GM12878 (cell line): ENCODE results near the gene C1QB. TPM values are rescaled to one million over a fixed set of nuclear protein-coding genes. Genes with fewer than 3 reads are reported as not detected.

Experiments used
- ATAC-seq: fragments of 200-7000 bp; cut with Tn5 transposase; 3 replicates; pipeline ENCODE4 v1.9.1; 2020; ENCODE audit warnings: mild to moderate bottlenecking, moderate library complexity
- BruUV-seq: library from RNA; stranded (reverse); fragments of 400-500 nt; replicated peaks from 2 replicates; lab custom pipeline; 2021; lab: Mats Ljungman, UMichigan
- CTCF ChIA-PET: fragments of 300-600 bp; sonication (Branson Sonifier 250); formaldehyde crosslinking; extraction: SDS; loops from one replicate; lab custom pipeline; 2021; ENCODE audit warnings: inconsistent platforms; lab: Yijun Ruan, JAX
- POLR2A ChIA-PET: fragments of 350-600 bp; formaldehyde crosslinking; extraction: SDS; loops from one replicate; lab custom pipeline; 2021; ENCODE audit warnings: inconsistent platforms; lab: Charles Lee
- RAD21 ChIA-PET: fragments of 300-600 bp; sonication (Branson Sonifier 250); formaldehyde crosslinking; loops from one replicate; lab custom pipeline; 2023; ENCODE audit warnings: antibody characterized with exemption; ENCODE audit not compliant: unreplicated experiment; lab: Charles Lee
- SMC1A ChIA-PET: fragments of 300-600 bp; sonication (Branson Sonifier 250); formaldehyde crosslinking; loops from one replicate; lab custom pipeline; 2023; ENCODE audit not compliant: unreplicated experiment, uncharacterized antibody; lab: Charles Lee
- DNase-seq: peaks from one replicate; pipeline ENCODE4 v3.0.0-alpha.2; 2011; ENCODE audit warnings: low read depth, low spot score
- FAIRE-seq: peaks from 3 replicates; lab custom pipeline; 2011; peaks lifted over from hg19 to GRCh38; lab: Jason Lieb, UNC
- H2AFZ ChIP-seq: 2 replicates; pipeline ENCODE4 v1.6.0; 2011; ENCODE audit warnings: low read depth, low read length, control low read depth; ENCODE audit not compliant: control insufficient read depth
- H3K27ac ChIP-seq: 2 replicates; pipeline ENCODE4 v1.5.1; 2011; ENCODE audit warnings: control low read depth; ENCODE audit not compliant: control insufficient read depth, insufficient read depth
- H3K27me3 ChIP-seq, 2 experiments: replicated peaks in 1 of 2; 2 replicates each; pipeline versions ENCODE4 v1.6.0 to v1.6.1; 2011; ENCODE audit warnings: low read length in 1 of 2; ENCODE audit not compliant: control insufficient read depth in 2 of 2, insufficient read depth in 2 of 2
- H3K36me3 ChIP-seq, 2 experiments: 2 replicates each; pipeline ENCODE4 v1.5.1; 2011; ENCODE audit warnings: low read length in 1 of 2; ENCODE audit not compliant: control insufficient read depth in 2 of 2, insufficient read depth in 2 of 2
- H3K4me1 ChIP-seq: 2 replicates; pipeline ENCODE4 v1.6.1; 2011; ENCODE audit warnings: mild to moderate bottlenecking, low read length, moderate library complexity, mixed read lengths; ENCODE audit not compliant: control insufficient read depth, insufficient read depth
- H3K4me2 ChIP-seq: 2 replicates; pipeline ENCODE4 v1.6.0; 2011; ENCODE audit warnings: control low read depth; ENCODE audit not compliant: control insufficient read depth, insufficient read depth
- H3K4me3 ChIP-seq: fragments of 200-600 bp; sonication (generic); 2 replicates; pipeline ENCODE4 v1.5.1; 2016
- H3K79me2 ChIP-seq: 2 replicates; pipeline ENCODE4 v1.6.0; 2011; ENCODE audit warnings: low read length; ENCODE audit not compliant: control insufficient read depth, insufficient read depth
- H3K9ac ChIP-seq: 2 replicates; pipeline ENCODE4 v1.8.0; 2011; ENCODE audit warnings: low read length, control low read depth, mixed read lengths; ENCODE audit not compliant: control insufficient read depth, insufficient read depth
- H3K9me3 ChIP-seq: replicated peaks from 3 replicates; pipeline ENCODE4 v1.5.1; 2011; ENCODE audit warnings: mild to moderate bottlenecking, low read length; ENCODE audit not compliant: control insufficient read depth, insufficient read depth
- H4K20me1 ChIP-seq: 2 replicates; pipeline ENCODE4 v1.6.0; 2011; ENCODE audit not compliant: control insufficient read depth, insufficient read depth
- HDGF ChIP-seq: fragments of 450-650 bp; IDR thresholded peaks from 2 replicates; pipeline ENCODE4 v1.6.1; 2016; ENCODE audit warnings: antibody characterized with exemption
- STAT3 ChIP-seq: IDR thresholded peaks from 2 replicates; pipeline ENCODE4 v1.6.1; 2011; ENCODE audit warnings: low read depth, low read length, improper control_type of control experiment
- SUZ12 ChIP-seq: fragments of 200-600 bp; sonication (generic); IDR thresholded peaks from one replicate; pipeline ENCODE4 v1.6.1; 2018; ENCODE audit warnings: antibody characterized with exemption, mild to moderate bottlenecking; ENCODE audit not compliant: unreplicated experiment
- WGBS: methylation state at CpG from one replicate; pipeline ENCODE4 v1.1.6; 2016; ENCODE audit warnings: low lambda C conversion rate; ENCODE audit not compliant: insufficient replicate concordance, insufficient coverage; ENCODE audit errors: missing lambda C conversion rate; 5-methylcytosine and 5-hydroxymethylcytosine counted together
- in situ Hi-C: fragments of 300-500 bp; cut with MboI; formaldehyde crosslinking; loops from 9 replicates; pipeline ENCODE4 v1.14.3; 2018; ENCODE audit warnings: mixed read lengths
- intact Hi-C: fragments of 100-400 bp; cut with micrococcal nuclease; formaldehyde crosslinking; loops from one replicate; pipeline ENCODE4 v1.14.2; 2022; ENCODE audit not compliant: unreplicated experiment
- polyA plus RNA-seq, 11 experiments: library from polyadenylated mRNA; depleted of rRNA in 4 of 11; unstranded in 6 of 11; stranded (reverse) in 5 of 11; fragments of >200 nt; fragmentation: Nextera tagmentation in 4 of 11; fragmentation: Illumina TruSeq in 1 of 11; extraction: Ambion mirVana in 4 of 11; extraction: Trizol in 1 of 11; gene quantifications; 1 replicate in 1 of 11; 2 replicates in 10 of 11; pipeline versions ENCODE4 v1.2.1 to v1.2.3, GENCODE V29; 2011 to 2016; ENCODE audit warnings: inconsistent platforms in 2 of 11, missing spikeins in 2 of 11, low read depth in 1 of 11
- total RNA-seq, 4 experiments: library from RNA; depleted of rRNA in 3 of 4; stranded (reverse); fragments of >200 nt in 3 of 4; fragmentation: Illumina TruSeq in 1 of 4; extraction: Trizol in 1 of 4; gene quantifications; 2 replicates each; pipeline versions ENCODE4 v1.2.1 to v1.2.3, GENCODE V29; 2013 to 2021
- TF ChIP-seq, protein P1 (sequence below): fragments of 450-650 bp; formaldehyde crosslinking; IDR thresholded peaks from 2 replicates; pipeline ENCODE4 v1.4.0; 2022; ENCODE audit warnings: mild to moderate bottlenecking, moderate library complexity
- TF ChIP-seq, protein P2 (sequence below): IDR thresholded peaks from 2 replicates; pipeline ENCODE4 v1.6.1; 2012; ENCODE audit warnings: improper control_type of control experiment, low read depth, low read length; ENCODE audit not compliant: insufficient replicate concordance
- TF ChIP-seq, protein P3 (sequence below): fragments of 450-650 bp; IDR thresholded peaks from 2 replicates; pipeline ENCODE4 v1.6.1; 2017; ENCODE audit warnings: mild to moderate bottlenecking, low read depth, inconsistent platforms; ENCODE audit not compliant: poor library complexity, severe bottlenecking

Gene C1QB
- total and polyA plus RNA-seq, 10 of the 15 experiments (the other 5 are each of a cell fraction or from before 2014, with no cell fraction given) = 0.62 TPM; not detected in 9

DNA sequence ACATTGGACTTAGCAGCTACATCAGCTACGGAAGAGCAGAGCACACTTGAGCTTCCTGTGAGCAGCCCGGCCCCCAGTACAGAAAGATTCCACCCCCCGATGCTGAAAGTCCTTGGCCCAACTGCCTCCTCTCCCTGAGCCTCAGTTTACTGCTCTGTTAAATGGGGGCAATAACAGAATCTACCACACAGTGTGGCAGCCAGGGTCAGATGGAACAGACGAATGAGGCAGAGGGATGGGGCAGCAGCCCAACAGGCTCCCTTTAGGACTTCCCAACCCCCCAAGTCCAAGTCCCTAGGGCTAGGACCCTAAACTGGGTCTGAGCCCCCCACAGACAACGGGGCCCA lies 39.5 kb upstream of the C1QB start:
- no TSS peak for BruUV-seq
- TF ChIP-seq STAT3 (no peak), SUZ12 (no peak), HDGF (no peak)
- TF ChIP-seq, protein P1, sequence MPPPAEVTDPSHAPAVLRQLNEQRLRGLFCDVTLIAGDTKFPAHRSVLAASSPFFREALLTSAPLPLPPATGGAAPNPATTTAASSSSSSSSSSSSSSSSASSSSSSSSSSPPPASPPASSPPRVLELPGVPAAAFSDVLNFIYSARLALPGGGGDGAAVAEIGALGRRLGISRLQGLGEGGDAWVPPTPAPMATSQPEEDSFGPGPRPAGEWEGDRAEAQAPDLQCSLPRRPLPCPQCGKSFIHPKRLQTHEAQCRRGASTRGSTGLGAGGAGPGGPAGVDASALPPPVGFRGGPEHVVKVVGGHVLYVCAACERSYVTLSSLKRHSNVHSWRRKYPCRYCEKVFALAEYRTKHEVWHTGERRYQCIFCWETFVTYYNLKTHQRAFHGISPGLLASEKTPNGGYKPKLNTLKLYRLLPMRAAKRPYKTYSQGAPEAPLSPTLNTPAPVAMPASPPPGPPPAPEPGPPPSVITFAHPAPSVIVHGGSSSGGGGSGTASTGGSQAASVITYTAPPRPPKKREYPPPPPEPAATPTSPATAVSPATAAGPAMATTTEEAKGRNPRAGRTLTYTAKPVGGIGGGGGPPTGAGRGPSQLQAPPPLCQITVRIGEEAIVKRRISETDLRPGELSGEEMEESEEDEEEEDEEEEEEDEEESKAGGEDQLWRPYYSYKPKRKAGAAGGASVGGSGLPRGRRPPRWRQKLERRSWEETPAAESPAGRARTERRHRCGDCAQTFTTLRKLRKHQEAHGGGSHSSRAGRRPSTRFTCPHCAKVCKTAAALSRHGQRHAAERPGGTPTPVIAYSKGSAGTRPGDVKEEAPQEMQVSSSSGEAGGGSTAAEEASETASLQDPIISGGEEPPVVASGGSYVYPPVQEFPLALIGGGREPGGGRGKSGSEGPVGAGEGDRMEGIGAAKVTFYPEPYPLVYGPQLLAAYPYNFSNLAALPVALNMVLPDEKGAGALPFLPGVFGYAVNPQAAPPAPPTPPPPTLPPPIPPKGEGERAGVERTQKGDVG (CRISPR knock-in tag) = no peak
- no peak for ATAC-seq
- Histone ChIP-seq H3K36me3 (no peaks in the 10 kb centered on the region), H3K4me2 (no peak overlapping the region), H3K9ac (no peak overlapping the region), H3K27me3 (peaks cover 0 to 1% of the 10 kb centered on the region in 2 experiments; a peak in 3 of 4 replicates), H3K4me1 (no peaks in the 10 kb centered on the region), H3K79me2 (no peaks in the 10 kb centered on the region), H3K9me3 (no peaks in the 10 kb centered on the region), H3K27ac (no peak overlapping the region), H2AFZ (no peak overlapping the region), H3K4me3 (no peak overlapping the region), H4K20me1 (no peaks in the 10 kb centered on the region; the same call in 1 of the 2 replicates)
- POLR2A ChIA-PET = no interaction called here
- no peak for DNase-seq
- FAIRE-seq = no peak
- intact Hi-C loops (no loop called here), in situ Hi-C loops (no loop called here)
- RAD21 ChIA-PET = no interaction called here
- 16% methylated on average over 5 of the region's 5 CpGs for WGBS
- CTCF ChIA-PET = no interaction called here
- SMC1A ChIA-PET = no interaction called here

DNA sequence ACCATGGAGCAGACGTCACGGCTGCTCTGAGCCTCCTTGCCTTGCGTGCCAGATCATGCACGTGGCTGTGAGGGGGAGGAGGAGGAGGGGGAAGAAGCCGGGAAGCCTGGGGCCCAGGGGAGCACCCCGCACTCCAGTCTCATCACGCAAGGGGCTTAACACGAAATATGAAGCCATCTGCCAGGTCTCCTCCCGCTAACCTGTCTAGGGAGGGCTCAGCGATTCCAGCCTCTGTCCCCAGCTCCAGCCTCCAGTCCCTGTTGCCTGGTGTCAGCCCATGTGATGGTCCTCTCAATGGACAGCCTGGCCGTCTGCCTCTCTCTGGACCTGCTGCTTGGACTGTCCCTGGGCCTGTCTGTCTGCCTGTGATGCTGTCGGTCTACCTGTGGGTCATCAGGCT lies 39.1 kb upstream of the C1QB start:
- ChIA-PET SMC1A (no interaction called here), POLR2A (no interaction called here), RAD21 (no interaction called here), CTCF (interaction anchor here (0.9 kb wide), 2 partner anchors 9 to 197 kb away, joined by 3 read pairs; no protein-coding TSS in a partner anchor)
- H2AFZ ChIP-seq = no peak overlapping the region
- ATAC-seq (no peak), FAIRE-seq (no peak), DNase-seq (no peak)
- WGBS = 16% methylated on average over 7 of the region's 12 CpGs
- H3K9ac ChIP-seq = no peak overlapping the region
- H3K79me2 ChIP-seq = no peaks in the 10 kb centered on the region
- in situ Hi-C loops (no loop called here), intact Hi-C loops (no loop called here)
- H3K27me3 ChIP-seq = peaks cover 0 to 3% of the 10 kb centered on the region in 2 experiments; a peak in 3 of 4 replicates
- no peaks in the 10 kb centered on the region; the same call in 1 of the 2 replicates for H4K20me1 ChIP-seq
- no peaks in the 10 kb centered on the region for H3K36me3 ChIP-seq
- H3K9me3 ChIP-seq = no peaks in the 10 kb centered on the region
- H3K4me1 ChIP-seq = no peaks in the 10 kb centered on the region
- H3K4me2 ChIP-seq = no peak overlapping the region
- H3K4me3 ChIP-seq = no peak overlapping the region
- BruUV-seq = no TSS peak
- no peak overlapping the region for H3K27ac ChIP-seq
- TF ChIP-seq, protein P2, sequence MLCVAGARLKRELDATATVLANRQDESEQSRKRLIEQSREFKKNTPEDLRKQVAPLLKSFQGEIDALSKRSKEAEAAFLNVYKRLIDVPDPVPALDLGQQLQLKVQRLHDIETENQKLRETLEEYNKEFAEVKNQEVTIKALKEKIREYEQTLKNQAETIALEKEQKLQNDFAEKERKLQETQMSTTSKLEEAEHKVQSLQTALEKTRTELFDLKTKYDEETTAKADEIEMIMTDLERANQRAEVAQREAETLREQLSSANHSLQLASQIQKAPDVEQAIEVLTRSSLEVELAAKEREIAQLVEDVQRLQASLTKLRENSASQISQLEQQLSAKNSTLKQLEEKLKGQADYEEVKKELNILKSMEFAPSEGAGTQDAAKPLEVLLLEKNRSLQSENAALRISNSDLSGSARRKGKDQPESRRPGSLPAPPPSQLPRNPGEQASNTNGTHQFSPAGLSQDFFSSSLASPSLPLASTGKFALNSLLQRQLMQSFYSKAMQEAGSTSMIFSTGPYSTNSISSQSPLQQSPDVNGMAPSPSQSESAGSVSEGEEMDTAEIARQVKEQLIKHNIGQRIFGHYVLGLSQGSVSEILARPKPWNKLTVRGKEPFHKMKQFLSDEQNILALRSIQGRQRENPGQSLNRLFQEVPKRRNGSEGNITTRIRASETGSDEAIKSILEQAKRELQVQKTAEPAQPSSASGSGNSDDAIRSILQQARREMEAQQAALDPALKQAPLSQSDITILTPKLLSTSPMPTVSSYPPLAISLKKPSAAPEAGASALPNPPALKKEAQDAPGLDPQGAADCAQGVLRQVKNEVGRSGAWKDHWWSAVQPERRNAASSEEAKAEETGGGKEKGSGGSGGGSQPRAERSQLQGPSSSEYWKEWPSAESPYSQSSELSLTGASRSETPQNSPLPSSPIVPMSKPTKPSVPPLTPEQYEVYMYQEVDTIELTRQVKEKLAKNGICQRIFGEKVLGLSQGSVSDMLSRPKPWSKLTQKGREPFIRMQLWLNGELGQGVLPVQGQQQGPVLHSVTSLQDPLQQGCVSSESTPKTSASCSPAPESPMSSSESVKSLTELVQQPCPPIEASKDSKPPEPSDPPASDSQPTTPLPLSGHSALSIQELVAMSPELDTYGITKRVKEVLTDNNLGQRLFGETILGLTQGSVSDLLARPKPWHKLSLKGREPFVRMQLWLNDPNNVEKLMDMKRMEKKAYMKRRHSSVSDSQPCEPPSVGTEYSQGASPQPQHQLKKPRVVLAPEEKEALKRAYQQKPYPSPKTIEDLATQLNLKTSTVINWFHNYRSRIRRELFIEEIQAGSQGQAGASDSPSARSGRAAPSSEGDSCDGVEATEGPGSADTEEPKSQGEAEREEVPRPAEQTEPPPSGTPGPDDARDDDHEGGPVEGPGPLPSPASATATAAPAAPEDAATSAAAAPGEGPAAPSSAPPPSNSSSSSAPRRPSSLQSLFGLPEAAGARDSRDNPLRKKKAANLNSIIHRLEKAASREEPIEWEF = no peak
- TF ChIP-seq, protein P3, sequence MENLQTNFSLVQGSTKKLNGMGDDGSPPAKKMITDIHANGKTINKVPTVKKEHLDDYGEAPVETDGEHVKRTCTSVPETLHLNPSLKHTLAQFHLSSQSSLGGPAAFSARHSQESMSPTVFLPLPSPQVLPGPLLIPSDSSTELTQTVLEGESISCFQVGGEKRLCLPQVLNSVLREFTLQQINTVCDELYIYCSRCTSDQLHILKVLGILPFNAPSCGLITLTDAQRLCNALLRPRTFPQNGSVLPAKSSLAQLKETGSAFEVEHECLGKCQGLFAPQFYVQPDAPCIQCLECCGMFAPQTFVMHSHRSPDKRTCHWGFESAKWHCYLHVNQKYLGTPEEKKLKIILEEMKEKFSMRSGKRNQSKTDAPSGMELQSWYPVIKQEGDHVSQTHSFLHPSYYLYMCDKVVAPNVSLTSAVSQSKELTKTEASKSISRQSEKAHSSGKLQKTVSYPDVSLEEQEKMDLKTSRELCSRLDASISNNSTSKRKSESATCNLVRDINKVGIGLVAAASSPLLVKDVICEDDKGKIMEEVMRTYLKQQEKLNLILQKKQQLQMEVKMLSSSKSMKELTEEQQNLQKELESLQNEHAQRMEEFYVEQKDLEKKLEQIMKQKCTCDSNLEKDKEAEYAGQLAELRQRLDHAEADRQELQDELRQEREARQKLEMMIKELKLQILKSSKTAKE = no peak
